ENCODE data around the gene ZNF714.

- TF ChIP-seq CTCF (conservative IDR thresholded peaks at IDR 0.05; ENCODE audit: low read depth, low read length): no peak
- TF ChIP-seq EZH2 (IDR thresholded peaks at IDR 0.05; ENCODE audit: low read length, unreplicated experiment): no peak
- no peak for TF ChIP-seq EZH2phosphoT487 (IDR thresholded peaks at IDR 0.05; ENCODE audit: borderline replicate concordance, low read length)
Observed at GRCh38 chr19:21166436-21166835, 84.4 kb downstream of the ZNF714 start.

Data from PC-3 (cell line).